22Rv1 (cell line): Measurements from ENCODE around the gene TRIM42.

Experiments
- ZFX ChIP-seq: fragments of 450-650 bp; IDR thresholded peaks from 2 replicates; pipeline ENCODE4 v1.6.1; 2017; ENCODE audit warnings: antibody characterized with exemption, borderline replicate concordance
- TF ChIP-seq, protein P1 (sequence below): fragments of 450-650 bp; IDR thresholded peaks from 2 replicates; pipeline ENCODE4 v1.5.1; 2017; ENCODE audit warnings: mild to moderate bottlenecking

DNA sequence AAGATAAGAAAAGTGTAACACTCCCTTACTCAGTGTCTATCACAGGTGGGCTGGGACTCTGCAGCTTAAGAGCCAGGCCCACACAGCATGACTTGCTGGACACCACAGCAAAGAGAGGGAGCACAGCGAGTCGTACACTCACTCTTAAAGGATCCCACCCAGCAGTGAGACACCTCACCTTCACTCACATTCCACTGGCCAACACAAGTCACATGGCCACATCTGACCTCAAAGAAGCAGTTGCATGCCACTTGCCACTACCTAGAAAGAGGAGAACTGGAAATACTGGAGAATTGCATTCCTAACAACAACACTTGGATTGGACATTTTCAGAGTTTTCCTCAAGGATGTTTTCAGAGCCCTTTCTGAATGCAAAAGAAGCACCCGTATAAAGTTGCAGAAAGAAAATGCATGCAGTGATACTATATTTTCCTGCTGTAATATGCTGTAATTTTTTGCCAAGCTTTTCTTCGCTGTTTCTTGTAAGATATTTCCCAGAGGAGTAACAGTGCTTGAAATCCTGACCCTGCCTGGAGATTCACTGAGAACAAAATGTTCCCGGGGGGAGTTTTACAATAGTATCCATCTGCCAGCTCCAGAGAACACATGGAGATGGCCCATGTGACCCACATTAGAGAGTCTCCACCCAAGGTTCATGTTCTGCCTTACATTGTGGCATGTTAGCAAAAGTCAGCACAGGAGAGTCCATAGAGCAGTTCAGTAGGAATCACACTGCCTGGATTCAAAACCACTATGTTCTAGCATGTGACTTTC is 42.2 kb downstream of the TRIM42 start:
- TF ChIP-seq, protein P1, sequence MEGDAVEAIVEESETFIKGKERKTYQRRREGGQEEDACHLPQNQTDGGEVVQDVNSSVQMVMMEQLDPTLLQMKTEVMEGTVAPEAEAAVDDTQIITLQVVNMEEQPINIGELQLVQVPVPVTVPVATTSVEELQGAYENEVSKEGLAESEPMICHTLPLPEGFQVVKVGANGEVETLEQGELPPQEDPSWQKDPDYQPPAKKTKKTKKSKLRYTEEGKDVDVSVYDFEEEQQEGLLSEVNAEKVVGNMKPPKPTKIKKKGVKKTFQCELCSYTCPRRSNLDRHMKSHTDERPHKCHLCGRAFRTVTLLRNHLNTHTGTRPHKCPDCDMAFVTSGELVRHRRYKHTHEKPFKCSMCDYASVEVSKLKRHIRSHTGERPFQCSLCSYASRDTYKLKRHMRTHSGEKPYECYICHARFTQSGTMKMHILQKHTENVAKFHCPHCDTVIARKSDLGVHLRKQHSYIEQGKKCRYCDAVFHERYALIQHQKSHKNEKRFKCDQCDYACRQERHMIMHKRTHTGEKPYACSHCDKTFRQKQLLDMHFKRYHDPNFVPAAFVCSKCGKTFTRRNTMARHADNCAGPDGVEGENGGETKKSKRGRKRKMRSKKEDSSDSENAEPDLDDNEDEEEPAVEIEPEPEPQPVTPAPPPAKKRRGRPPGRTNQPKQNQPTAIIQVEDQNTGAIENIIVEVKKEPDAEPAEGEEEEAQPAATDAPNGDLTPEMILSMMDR: no peak
- no peak for TF ChIP-seq ZFX
